Activated CD4-positive, alpha-beta T cell treated with anti-CD3 and anti-CD28 coated beads, Interleukin-10, Interleukin-2, amounts not matched to agents 100 ng/mL and 50 ng/mL, durations not matched to agents 16 hours and 8 hours (primary cell): ENCODE measurements around the gene STRN4.
"Not testable (repeated sequence)": the region's sequence is repeated elsewhere in the genome, so short reads cannot be mapped to it uniquely, and the experiment has no call there.

ENCODE experiments used
- DNase-seq: peaks from one replicate; pipeline ENCODE4 v3.0.0-alpha.2; 2020

Gene STRN4

DNA sequence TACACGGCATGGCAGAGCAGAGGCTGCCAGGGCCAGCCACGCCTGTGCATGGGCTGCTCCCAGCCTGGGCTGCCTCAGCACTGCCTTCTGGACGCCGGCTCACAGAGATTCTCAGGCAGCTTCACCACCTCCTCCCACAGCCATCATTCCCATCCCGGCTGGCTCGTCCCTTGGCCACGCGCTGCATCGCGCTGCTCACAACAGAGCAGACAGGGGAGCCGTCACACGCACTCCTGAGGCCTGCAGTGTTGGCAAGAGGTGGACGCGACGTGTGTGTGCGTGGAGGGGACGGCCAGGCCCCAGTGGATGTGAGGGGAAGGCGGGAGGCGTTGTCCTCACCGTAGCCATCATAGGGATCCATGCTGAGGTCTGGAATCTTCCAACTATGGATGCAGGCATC, 21.8 kb downstream of the STRN4 start:
- DNase-seq = no peak

DNA sequence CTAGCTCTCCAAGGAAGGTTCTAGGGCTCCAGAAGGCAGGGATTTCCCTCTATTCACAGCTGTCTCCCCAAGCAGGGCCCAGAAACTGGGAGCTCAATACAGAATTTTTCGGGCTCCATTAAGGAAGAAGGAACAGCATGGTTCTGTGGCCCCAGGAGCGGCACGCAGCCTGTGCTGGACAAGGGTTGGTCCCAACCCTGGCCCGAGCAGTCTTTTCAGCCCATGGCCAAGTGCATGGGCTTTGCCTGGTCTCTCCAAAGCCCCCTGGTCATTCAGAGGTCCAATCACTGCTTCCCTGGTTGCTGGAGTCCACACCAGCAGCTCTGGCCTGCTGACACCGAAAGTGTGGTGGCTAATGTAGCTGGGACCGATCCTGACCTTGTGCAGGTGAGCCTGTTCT, 22.8 kb downstream of the STRN4 start:
- no peak for DNase-seq

DNA sequence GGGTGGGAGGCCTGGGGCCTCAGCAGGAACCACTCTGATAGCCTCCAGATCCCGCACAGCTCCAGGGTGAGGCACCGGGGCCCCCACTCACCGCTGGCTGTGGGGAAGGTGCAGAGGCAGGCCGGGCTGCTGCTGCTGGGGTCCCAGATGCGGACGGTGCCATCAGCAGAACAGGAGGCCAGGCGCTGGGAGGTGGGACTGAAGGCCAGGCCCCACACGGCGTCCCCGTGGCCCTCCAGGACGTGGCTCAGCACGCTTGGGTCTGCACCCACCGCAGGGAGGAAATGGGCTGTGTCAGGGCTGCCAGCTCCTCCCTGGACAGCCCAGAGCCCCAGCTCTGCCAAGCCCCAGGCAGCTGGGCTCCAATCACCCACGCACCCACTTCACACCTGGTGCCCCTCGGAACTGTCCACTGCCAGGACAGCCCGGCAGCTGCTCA, 23.2 kb downstream of the STRN4 start:
- DNase-seq = no peak

DNA sequence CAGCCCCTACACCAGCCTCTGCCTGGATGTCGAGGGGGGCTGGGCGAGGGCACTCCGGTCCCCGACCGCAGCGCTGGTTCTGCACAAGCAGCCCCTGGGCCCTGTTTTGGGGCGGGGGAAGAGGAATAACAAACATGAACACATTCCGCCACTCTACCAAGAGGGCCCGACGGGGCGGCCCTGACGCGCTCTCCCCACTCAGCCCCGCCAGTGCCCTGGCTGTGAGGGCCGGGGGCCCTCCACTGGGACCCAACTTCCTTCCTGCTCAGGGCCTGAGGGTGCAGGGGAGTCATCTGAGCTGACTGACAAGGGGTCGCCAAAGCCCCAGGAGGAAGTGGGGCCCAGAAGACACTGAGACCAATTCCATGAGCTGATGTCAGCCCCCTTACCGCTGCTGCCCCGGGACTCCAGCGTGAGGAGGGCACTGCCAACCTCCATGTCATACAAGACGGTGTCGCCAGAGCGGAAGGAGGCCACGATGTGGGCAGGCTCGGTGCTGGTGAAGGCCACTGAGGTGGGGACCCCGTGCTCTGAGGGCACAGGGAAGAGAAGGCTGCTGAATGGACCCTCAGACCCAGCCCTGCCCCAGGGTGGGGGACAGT, 23.7 kb downstream of the STRN4 start:
- no peak for DNase-seq

- DNase-seq = no peak
Observed at GRCh38 chr19:46722004-46722380, 24.3 kb downstream of the STRN4 start.

- no peak for DNase-seq
Observed at GRCh38 chr19:46721269-46722003, 24.8 kb downstream of the STRN4 start.

DNA sequence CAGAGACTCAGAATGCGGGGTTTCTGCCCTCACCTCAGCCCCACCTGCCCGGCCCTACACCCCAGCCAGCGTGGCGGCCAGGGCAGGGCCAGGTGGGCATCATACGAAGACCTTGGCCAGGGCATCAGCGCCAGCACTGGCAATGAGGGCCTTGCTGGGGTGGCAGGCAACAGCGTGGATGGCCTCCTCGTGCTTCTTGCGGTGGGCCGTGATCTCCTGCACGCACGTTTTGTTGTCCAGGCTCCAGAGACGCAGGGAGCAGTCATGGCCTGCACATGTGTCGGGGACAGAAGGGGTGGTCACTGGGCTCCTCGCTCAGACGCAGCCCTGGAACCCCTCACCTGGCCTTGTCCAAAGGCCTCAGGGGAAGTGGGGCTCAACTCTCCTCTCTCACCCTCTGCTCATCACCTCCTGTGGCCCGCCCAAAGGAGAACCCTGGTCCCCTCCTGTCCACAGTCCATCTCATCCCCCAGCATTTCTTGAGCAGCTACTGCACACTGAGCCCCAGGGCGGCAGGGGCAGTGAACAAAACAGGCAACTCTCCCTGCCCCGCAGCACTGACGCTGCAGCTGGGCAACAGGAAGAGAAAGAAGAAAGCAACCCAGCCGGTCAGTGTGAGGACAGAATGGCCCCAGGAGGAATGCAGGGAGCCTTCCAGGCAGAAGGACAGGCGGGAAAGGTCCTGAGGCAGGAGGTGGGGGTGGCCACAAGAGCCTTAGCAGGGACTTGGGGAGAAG, 25.6 kb downstream of the STRN4 start:
- DNase-seq = no peak

GRCh38 chr19:46719629-46720502, 26.4 kb downstream of the STRN4 start:
- DNase-seq = no peak

DNA sequence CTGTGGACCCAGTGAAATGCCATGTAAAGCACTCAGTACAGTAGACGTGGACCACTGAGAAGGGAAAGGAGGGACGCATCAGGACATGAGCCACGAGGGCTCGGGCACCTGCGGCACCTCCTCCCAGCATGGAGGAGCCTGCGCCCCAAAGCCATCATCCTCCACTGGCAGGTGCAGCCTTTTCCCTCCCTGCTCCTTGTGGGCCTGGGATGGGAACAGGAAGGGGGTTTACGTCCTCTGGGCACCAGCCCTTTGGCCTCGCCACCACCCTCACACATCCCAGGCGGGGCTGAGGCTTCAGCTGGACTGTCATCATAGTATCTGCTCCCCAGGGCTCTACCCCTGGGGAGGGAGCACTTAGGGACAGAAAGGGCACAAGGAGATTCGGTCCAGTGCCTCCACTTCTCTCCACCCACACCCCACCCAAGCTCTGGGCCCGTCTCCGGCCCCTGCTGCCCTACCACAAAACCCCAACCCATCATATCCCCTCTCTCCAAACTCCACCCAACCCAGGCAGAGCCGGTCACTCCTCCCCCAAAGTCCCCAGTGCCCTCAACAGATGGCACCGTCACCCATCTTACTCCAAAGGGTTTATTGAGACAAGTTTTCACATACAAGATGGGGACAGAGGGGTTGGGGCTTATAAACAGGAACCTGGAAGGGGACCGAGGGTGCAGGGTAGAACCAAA, 27.2 kb downstream of the STRN4 start:
- DNase-seq = no peak

DNA sequence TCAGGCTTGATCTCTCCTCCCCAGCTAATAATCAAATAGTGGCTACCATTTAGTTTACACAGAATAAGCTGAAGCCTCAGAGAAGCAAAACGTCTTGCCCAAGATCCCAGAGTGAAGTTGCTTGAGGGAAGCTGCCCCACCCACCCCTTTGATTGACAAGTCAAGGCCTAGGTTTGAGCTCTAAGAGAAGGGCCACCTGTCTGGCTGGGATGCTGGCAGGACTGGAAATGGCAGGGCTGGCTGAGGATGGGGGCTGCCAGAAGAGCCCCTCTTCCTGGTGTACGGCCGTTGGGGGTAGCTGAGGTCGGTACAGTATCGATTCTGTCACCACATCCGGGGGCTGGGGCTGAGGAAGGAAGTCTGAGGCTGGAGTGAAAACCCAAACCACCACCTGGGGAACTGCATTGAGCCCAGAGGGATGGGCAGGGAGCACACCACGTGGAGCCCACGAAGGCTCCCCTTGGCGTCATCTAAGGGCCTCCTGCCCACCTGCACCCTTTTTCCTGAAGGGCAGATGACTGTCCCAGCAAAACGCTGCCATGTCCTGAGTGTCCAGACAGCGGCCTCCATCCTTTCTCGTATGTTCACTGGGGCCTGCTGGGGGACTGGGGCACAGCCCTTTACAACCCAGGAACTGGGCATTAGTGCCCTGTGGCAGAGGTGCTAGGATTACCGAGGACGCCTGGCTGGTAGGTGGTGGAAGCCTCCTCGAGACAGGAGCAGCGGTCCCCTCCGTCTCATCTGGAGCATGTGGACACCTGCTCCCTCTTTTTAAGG, 27.9 kb downstream of the STRN4 start:
- peak; percentile 85 for DNase-seq

DNA sequence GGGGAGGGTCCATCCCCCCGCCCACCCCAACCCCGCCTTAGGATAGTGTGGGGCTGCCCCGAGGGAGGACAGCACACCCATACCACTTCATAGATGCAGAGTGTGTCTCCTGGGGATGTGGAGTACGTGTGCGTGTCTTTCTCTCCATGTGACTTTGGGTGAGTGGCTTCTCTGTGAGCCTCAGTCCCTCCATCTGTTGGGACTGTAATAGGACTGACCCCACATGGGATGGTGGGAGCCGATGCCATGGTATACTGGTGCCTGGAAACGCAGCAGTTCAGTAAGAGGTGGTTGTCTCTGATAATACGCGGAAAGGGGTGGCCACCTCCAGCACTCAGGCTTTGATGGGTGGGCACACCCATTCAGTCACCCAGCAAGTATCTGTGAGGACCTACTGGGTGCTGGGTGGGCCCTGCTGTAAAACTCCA, 28.5 kb downstream of the STRN4 start:
- DNase-seq = peak; percentile 27

DNA sequence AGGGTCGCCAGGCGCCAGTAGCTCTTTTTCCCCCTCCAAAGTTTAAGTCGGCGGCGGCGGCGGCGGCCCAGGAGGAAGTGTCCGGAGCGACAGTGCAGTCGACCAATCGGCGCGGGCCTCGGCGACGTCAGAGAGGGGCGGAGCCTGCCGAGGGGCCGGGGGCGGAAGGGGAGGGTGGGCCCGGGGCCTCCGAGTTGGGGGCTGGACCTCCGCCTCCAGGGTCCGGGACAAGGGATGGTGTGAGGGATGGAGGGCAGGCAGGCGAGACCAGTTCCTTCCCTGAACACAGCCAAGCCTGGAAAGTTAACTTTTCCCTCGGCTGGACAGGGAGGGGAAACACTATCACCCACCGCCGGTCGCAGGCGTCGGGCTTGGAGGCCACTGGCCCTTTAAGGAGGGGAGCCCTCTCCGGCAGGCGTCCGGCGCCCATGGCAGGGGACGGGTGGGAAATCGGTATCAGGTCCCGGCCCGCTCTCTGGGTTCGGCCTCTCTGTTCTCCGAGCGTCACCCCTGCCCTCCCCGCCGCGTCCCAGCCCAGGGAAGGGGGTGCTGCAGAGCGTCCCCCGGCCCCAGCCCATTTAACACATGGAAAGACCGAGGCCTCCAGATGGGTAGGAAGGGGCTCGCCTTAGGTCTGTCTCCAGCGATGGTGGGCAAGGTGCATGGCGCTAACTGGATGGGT, 29.1 kb downstream of the STRN4 start, which contains the start of gene PRKD2:
Gene PRKD2 (minus strand): TSS at position 81 of the 682 bp plus-strand sequence. CDS start 744 bp downstream, outside the sequence.
- DNase-seq = peak; percentile 92

DNA sequence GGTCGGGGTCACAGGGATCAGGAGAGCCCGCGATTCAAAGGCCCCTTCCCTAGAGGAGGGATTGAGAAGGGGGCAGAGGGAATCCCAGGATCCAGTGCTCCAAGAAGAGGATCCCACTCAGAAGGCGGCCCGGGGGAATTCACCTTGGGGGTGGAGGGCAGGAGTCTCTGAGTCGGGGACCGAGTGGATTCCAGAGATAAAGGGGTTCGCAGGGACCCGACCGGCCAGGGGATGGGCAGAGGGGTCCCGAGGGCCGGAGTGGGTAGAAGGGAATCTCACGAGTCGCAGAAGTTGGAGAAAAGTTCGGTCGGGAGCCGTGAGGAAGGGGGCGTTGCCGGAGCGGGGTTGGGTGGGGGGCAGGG, 29.6 kb downstream of the STRN4 start:
- DNase-seq = no peak

- DNase-seq = no peak
Observed at GRCh38 chr19:46715975-46716671, 30.1 kb downstream of the STRN4 start.

GRCh38 chr19:46715620-46715974, 30.7 kb downstream of the STRN4 start:
- DNase-seq = no peak

DNA sequence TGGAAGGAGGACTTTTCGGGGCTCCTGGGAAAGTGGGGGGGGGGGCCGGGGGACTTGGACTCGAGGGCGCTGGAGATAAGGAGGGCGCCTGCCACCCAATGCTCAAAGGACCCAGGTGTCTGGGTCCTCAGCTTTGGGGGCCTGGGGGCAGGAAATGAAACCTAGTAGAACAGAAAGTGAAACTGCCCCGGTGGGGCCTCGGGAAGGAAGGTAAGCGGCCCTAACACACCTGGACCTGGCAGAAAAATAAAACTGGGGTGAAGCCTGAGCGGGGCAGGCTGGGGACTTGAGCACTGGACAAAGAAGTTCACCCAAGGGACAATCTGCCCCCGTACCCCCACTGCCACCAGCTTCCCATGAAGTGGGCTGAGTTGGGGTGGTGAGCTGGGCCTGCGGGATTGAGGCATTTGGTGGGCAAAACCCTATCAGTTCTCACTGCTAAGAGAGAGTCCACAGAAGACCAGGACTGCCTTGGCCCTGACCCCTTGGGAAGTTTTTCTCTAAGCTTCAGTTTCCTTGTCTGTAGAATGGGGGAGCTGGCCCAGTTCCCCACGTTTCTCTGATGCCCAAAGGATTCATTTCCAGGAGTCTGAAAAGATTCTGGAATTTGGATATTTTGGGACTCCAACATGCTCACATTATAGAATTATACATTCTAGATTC, 31.7 kb downstream of the STRN4 start:
- peak; percentile 72 for DNase-seq

DNA sequence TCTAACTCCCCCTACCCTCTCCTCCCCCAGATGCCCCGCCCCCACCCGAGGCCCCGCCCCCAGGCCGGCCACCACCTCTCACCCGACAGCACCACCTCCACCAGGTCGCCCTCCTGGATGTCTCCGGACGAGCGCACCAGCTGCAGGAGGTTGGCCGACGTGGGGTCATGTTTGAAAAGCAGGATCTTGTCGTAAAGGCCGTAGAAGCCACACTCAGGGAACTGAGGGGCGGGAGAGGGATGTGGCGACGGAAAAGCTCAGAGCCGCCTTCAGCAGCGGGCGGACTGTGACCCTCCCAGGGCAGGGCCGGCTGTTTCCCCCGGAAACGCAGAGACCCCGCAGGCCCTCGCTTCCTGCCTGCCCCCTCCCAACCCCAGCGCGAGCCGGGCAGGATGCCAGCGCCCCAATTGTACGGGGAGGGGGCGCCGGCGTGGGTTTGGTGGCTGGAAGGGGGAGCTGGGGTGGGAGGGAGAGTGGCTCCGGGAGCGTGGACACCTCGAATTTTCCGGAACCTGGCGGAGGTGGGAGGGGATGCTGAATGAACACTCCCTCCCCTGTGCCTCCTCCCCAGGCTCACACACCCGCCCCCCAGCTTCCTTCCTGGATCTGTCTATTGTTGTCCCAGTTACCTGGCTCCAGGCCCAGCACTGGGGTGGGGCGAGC, 32.3 kb downstream of the STRN4 start:
- peak; percentile 74 for DNase-seq

GRCh38 chr19:46712768-46713338, 33.4 kb downstream of the STRN4 start:
- DNase-seq = not testable (repeated sequence)

GRCh38 chr19:46710687-46711086, 35.6 kb downstream of the STRN4 start:
- no peak for DNase-seq
